ENCODE measurements around the gene SERPINA1.

The SERPINA1 gene

GRCh38 chr14:94408546-94409095, 20.2 kb upstream of the SERPINA1 start:
- no peak overlapping the region for H3K4me2 ChIP-seq (ENCODE audit: low read length)
- H3K4me3 ChIP-seq (ENCODE audit: low read length): no peak overlapping the region
- H3K27me3 ChIP-seq (ENCODE audit: control insufficient read depth, low read length): peaks cover 51% of the 10 kb centered on the region
- H3K9me2 ChIP-seq (replicated peaks; ENCODE audit: control insufficient read depth, low read length): no peaks in the 10 kb centered on the region
- no peak overlapping the region for H3K27ac ChIP-seq (ENCODE audit: low read depth, low read length)
- H3K9me3 ChIP-seq (ENCODE audit: control insufficient read depth, insufficient read depth, low read length): no peaks in the 10 kb centered on the region
- TF ChIP-seq EZH2phosphoT487 (IDR thresholded peaks at IDR 0.05; ENCODE audit: borderline replicate concordance, low read length) (no peak), CTCF (IDR thresholded peaks at IDR 0.05; ENCODE audit: low read depth, low read length, poor library complexity, severe bottlenecking) (no peak)
- H3K4me1 ChIP-seq (ENCODE audit: control insufficient read depth, low read length): no peaks in the 10 kb centered on the region
- H3F3A ChIP-seq (ENCODE audit: control insufficient read depth, insufficient read depth): no peaks in the 10 kb centered on the region
- H3K36me3 ChIP-seq (ENCODE audit: control insufficient read depth, low read length): no peaks in the 10 kb centered on the region
- no peaks in the 10 kb centered on the region for H4K20me1 ChIP-seq (ENCODE audit: control insufficient read depth, insufficient read depth, low read depth, low read length)
- no peaks in the 10 kb centered on the region for H3K79me2 ChIP-seq (ENCODE audit: control insufficient read depth, low read length)

- H3K9me3 ChIP-seq (ENCODE audit: control insufficient read depth, insufficient read depth, low read length): no peaks in the 10 kb centered on the region
- H3K79me2 ChIP-seq (ENCODE audit: control insufficient read depth, low read length): no peaks in the 10 kb centered on the region
- no peaks in the 10 kb centered on the region for H4K20me1 ChIP-seq (ENCODE audit: control insufficient read depth, insufficient read depth, low read depth, low read length)
- TF ChIP-seq CTCF (IDR thresholded peaks at IDR 0.05; ENCODE audit: low read depth, low read length, poor library complexity, severe bottlenecking): no peak
- no peak for TF ChIP-seq EZH2phosphoT487 (IDR thresholded peaks at IDR 0.05; ENCODE audit: borderline replicate concordance, low read length)
- no peaks in the 10 kb centered on the region for H3K36me3 ChIP-seq (ENCODE audit: control insufficient read depth, low read length)
- no peak overlapping the region for H3K4me3 ChIP-seq (ENCODE audit: low read length)
- H3F3A ChIP-seq (ENCODE audit: control insufficient read depth, insufficient read depth): no peaks in the 10 kb centered on the region
- no peaks in the 10 kb centered on the region for H3K4me1 ChIP-seq (ENCODE audit: control insufficient read depth, low read length)
- H3K27ac ChIP-seq (ENCODE audit: low read depth, low read length): no peak overlapping the region
- peaks cover 50% of the 10 kb centered on the region for H3K27me3 ChIP-seq (ENCODE audit: control insufficient read depth, low read length)
- H3K4me2 ChIP-seq (ENCODE audit: low read length): no peak overlapping the region
- no peaks in the 10 kb centered on the region for H3K9me2 ChIP-seq (replicated peaks; ENCODE audit: control insufficient read depth, low read length)
Observed at GRCh38 chr14:94407906-94408305, 19.5 kb upstream of the SERPINA1 start.

DNA sequence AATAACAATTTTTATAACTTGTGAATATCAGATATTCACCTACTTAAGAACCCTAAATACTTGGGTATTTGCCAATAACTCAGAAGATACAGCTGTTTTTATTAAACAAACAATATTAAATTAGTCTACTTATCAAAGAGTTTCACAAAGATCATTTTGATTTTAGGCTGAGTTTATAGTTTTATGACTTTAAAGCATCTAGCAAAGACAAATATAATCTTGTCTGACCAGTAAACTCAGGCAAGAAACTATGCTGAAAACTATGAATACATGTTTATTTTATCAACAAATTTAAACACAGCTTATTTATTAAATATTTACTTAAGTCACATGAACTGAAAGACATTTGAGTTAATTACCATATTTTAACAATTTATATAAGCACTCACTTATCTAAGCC, 18.5 kb upstream of the SERPINA1 start:
- no peak overlapping the region for H3K27ac ChIP-seq (ENCODE audit: low read depth, low read length)
- H3K4me2 ChIP-seq (ENCODE audit: low read length): no peak overlapping the region
- H3K27me3 ChIP-seq (ENCODE audit: control insufficient read depth, low read length): peaks cover 47% of the 10 kb centered on the region
- H3K4me1 ChIP-seq (ENCODE audit: control insufficient read depth, low read length): no peaks in the 10 kb centered on the region
- no peaks in the 10 kb centered on the region for H3K9me3 ChIP-seq (ENCODE audit: control insufficient read depth, insufficient read depth, low read length)
- no peaks in the 10 kb centered on the region for H4K20me1 ChIP-seq (ENCODE audit: control insufficient read depth, insufficient read depth, low read depth, low read length)
- no peaks in the 10 kb centered on the region for H3K36me3 ChIP-seq (ENCODE audit: control insufficient read depth, low read length)
- no peak overlapping the region for H3K4me3 ChIP-seq (ENCODE audit: low read length)
- TF ChIP-seq EZH2phosphoT487 (IDR thresholded peaks at IDR 0.05; ENCODE audit: borderline replicate concordance, low read length) (no peak), CTCF (IDR thresholded peaks at IDR 0.05; ENCODE audit: low read depth, low read length, poor library complexity, severe bottlenecking) (no peak)
- H3F3A ChIP-seq (ENCODE audit: control insufficient read depth, insufficient read depth): no peaks in the 10 kb centered on the region
- H3K79me2 ChIP-seq (ENCODE audit: control insufficient read depth, low read length): no peaks in the 10 kb centered on the region
- no peaks in the 10 kb centered on the region for H3K9me2 ChIP-seq (replicated peaks; ENCODE audit: control insufficient read depth, low read length)

All from DOHH2 (cell line).